Stimulated activated CD4-positive, alpha-beta T cell treated with anti-CD3 and anti-CD28 coated beads, Interleukin-12 subunit alpha, Interleukin-12 subunit beta, amount 100 ng/mL, for 24 hours (primary cell): ENCODE measurements around the gene CPNE4.
"Not testable (repeated sequence)": the region's sequence is repeated elsewhere in the genome, so short reads cannot be mapped to it uniquely, and the experiment has no call there.

Source experiments
- DNase-seq, 2 experiments: peaks; one replicate each; pipeline ENCODE4 v3.0.0-alpha.2; 2020; ENCODE audit warnings: low read depth in 2 of 2

CPNE4 gene

DNA sequence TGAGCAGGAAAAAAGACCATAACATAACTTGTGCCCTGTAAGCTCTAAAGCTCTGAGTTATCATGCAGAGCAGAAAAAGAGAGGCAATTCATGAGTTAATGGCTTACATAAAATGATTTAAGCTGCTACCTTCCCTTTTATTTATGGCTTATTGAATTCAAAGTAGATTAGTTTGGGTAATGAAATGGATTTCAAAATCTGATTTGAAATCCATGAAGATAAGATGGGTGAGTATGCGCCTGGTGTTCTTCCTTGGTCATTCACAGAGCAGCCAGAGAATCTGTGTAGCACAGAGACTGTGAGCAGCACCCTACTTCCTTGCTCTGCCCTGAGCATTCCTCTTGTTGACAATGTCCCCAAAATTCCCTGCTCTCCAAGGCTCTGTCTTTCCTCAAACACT, 495.8 kb downstream of the CPNE4 start:
- DNase-seq: no peak

DNA sequence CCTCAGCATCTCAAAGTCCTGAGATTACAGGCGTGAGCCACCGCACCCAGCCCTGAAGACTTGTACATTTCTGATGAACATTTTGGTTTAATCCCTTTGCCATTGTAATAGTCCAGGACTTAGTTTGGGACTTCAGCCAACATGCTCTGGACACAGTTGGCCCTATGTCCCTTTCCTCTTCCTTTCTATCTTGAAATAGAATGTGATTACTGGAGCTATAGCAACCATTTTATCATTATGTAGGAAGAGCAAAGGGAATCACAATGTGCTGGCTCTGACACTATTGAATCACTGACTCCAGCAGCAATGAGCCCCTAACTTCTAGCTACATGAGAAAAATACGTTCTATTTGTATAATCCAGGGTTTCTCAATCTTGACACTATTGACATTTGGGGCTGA, 497.3 kb downstream of the CPNE4 start:
- DNase-seq: no peak

- DNase-seq: no peak
Observed at GRCh38 chr3:131535596-131535995, 499.2 kb downstream of the CPNE4 start.

DNA sequence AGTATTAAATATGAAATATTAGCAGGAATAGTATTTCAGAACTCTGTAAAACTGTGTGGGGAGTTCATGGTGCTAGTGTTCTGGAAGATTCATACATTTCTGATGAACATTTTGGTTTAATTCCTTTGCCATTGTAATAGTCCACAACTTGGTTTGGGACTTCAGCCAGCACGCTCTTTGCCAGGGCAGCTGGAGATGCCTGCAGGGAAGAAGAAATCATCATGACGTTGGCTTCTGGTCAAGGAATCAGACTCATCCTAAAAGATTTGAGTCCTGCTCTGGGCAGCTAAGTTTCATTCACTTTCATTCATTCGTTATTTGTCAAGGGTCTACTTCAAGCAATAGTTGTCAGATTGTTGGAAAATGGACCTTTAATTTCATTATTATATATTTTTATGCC, 499.7 kb downstream of the CPNE4 start:
- no peak for DNase-seq

- no peak for DNase-seq
Observed at GRCh38 chr3:131532645-131533044, 502.2 kb downstream of the CPNE4 start.

GRCh38 chr3:131530843-131531242, 504.0 kb downstream of the CPNE4 start:
- no peak for DNase-seq

- no peak for DNase-seq
Observed at GRCh38 chr3:131530388-131530787, 504.4 kb downstream of the CPNE4 start.

GRCh38 chr3:131526801-131527347, 507.9 kb downstream of the CPNE4 start:
- DNase-seq: no peak

DNA sequence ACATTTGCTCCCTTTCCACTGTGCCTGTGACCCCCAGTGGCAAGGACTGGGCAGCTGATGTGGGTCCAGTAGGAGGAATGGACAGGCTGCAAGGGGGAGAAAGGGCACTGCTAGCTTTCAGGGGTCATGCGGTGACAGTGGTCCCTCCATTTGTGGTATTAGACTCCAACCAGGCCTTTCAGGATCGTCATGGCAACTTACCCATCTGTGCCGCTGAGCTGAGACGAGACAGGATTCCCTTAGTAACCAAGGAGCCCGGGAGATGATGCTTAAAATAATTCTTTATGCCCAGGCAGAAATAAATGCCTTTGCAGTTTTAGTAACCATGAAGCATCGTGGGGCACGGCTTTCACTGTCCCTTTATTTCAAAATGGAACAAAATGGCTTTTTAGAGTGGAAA, 516.1 kb downstream of the CPNE4 start:
- no peak for DNase-seq

DNA sequence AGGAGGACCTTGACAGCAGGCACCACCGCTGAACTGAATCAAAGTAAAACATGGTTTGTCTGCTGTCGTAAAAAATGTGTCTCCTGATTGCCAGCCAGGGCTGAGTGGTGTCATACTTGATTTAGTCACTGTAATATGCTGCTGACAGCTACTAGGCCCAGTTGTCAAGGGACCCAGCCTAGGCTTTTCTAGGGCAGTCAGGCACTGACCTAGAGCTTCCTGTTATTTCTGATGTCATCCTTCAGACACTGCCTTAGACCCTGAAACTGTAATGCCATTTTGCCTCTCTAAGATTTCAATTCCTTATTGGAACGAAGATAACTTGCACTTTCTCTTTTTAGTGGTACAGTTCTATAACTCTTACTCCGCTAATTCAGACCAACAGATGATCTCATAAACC, 529.4 kb downstream of the CPNE4 start:
- DNase-seq: no peak

DNA sequence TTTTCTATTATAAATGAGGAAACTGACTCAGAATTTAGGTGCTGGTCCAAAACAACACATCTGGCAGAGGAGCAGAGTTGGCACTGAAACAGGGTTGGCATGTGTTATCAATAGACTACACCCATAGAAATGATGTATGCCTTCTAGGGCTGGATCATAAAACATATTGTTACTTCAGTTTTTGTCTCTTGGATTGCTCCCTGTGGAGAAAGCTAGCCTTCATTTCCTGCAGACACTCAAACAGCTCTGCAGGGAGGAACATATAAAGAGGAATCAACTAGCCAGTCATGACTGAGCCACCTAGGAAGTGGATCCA, 531.5 kb downstream of the CPNE4 start:
- DNase-seq: no peak

- DNase-seq: peak; percentile 78 to 80
Observed at GRCh38 chr3:131502530-131503319, 532.1 kb downstream of the CPNE4 start, which contains the start of gene MRPL3. Gene MRPL3 (minus strand): TSS chr3:131502971. CDS start chr3:131502821, 150 bp downstream.

- DNase-seq: no peak
Observed at GRCh38 chr3:131501949-131502348, 532.9 kb downstream of the CPNE4 start.

DNA sequence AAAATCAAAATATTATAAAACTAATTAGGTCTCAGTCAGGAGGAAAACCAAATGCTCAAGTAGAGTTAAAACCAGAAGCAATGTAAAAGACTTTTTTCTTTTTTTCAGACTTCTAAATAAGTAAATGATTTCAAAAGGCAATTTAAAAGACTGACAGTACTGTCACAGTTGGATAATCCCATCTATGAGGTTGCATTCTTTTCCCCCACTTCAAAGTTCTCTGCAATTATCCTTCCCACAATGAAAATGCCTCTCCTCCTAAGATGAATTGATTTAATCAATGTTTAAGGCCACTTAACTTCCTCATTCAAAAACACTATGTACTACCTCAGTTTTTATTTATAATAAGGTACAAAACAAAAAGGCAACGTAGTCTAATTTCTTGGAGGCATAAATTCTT, 540.1 kb downstream of the CPNE4 start:
- DNase-seq: no peak

- DNase-seq: no peak
Observed at GRCh38 chr3:131491775-131492174, 543.0 kb downstream of the CPNE4 start.

DNA sequence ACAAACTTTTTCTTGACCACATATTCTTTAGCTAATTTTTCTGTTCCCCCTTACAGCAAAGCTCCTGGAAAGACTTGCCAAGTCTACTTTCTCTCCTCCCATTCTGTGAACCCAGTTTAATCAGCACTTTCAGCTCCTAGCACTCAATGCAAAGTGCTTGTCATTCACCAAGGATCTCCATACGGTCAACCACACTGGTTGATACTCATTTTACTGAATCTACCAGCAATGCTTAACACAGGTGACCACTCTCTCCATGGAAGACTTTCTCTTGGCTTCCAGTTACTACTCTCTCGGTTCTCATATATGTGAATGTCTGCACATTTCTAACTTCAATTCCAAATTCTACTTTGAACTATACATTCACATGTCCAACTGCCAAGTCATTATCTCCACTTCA, 543.7 kb downstream of the CPNE4 start:
- no peak for DNase-seq

DNA sequence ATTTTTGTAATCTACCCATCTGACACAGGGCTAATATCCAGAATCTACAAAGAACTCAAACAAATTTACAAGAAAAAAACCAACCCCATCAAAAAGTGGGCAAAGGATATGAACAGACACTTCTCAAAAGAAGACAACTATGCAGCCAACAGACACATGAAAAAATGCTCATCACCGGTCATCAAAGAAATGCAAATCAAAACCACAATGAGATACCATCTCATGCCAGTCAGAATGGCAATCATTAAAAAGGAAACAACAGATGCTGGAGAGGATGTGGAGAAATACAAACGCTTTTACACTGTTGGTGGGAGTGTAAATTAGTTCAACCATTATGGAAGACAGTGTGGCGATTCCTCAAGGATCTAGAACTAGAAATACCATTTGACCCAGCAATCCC, 548.3 kb downstream of the CPNE4 start:
- not testable (repeated sequence) for DNase-seq

GRCh38 chr3:131485119-131485518, 549.7 kb downstream of the CPNE4 start:
- DNase-seq: no peak

DNA sequence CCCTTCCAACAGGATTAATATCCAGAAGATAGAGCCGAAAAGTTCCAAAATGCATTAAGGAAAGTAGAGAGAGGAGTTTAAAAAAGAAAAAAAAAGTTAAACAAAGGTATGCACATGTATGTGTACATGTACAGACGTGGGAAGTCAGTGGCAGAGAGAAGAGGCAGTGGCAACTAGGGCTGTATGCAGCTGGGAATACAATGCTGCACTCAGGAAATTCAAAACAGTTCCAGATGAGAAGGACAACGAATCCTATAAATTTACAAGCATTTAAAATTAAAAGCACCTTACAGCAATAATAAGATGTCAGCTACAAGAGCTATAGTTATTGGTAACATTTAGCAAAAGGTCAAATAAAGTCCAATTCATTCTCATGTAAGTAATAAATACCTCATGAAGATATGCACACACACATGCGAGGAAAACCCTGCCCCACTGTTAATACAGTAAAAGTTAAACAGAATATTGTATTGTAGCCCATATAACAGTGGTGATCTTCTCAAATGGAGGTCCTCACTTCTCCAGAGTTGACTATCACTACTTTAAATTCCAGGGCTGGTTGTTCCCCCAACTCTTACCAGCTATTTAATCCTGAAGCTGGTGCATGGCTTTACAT, 550.2 kb downstream of the CPNE4 start:
- no peak for DNase-seq
